H1 (cell line): ENCODE measurements around the gene PPP2R2D. TPM values are rescaled to one million over a fixed set of nuclear protein-coding genes. Genes with fewer than 3 reads are reported as not detected.

Experiments
- CTBP2 ChIP-seq: IDR thresholded peaks from 2 replicates; pipeline ENCODE4 v1.7.0; 2011; ENCODE audit warnings: borderline replicate concordance, mild to moderate bottlenecking, moderate library complexity, mixed read lengths, low read length; ENCODE audit not compliant: insufficient read depth, insufficient read length
- E2F6 ChIP-seq: IDR thresholded peaks from 2 replicates; pipeline ENCODE4 v1.6.1; 2012; ENCODE audit warnings: inconsistent platforms
- FOSL1 ChIP-seq: IDR thresholded peaks from 2 replicates; pipeline ENCODE4 v1.6.1; 2011; ENCODE audit warnings: mild to moderate bottlenecking, low read depth, low read length, moderate library complexity; ENCODE audit not compliant: insufficient read depth
- GTF2F1 ChIP-seq: IDR thresholded peaks from 2 replicates; pipeline ENCODE4 v1.6.1; 2012; ENCODE audit warnings: low read depth, low read length, improper control_type of control experiment, borderline replicate concordance
- POLR2A ChIP-seq, 2 experiments: IDR thresholded peaks; 1 replicate in 1 of 2; 2 replicates in 1 of 2; pipeline ENCODE4 v1.6.1; 2011; ENCODE audit warnings: low read depth in 2 of 2, low read length in 2 of 2, mild to moderate bottlenecking in 2 of 2; ENCODE audit errors: control extremely low read depth in 1 of 2
- SP2 ChIP-seq: IDR thresholded peaks from 2 replicates; pipeline ENCODE4 v1.6.1; 2012; ENCODE audit warnings: mild to moderate bottlenecking, low read length, inconsistent platforms
- polyA plus RNA-seq, 7 experiments: library from polyadenylated mRNA; depleted of rRNA in 3 of 7; stranded (reverse) in 5 of 7; unstranded in 2 of 7; fragments of >200 nt in 5 of 7; fragments of 200-250 nt in 2 of 7; gene quantifications; 1 replicate in 5 of 7; 2 replicates in 1 of 7; 4 replicates in 1 of 7; pipeline versions ENCODE4 v1.2.1 to v1.2.3, GENCODE V29; 2011 to 2013; ENCODE audit warnings: missing spikeins in 2 of 7, mixed read lengths in 2 of 7
- total RNA-seq: library from RNA; stranded (reverse); fragmentation: NEBNext Ultra II Directional; extraction: Animal tissue kit (Norgen Biotek cat#: 25700); gene quantifications from 2 replicates; pipeline ENCODE4 v1.2.1, GENCODE V29; 2021

The PPP2R2D gene
- total and polyA plus RNA-seq, 2 of the 8 experiments (the other 6 are each of a cell fraction or from before 2014, with no cell fraction given): 25.4 to 32.8 TPM

- TF ChIP-seq FOSL1 (no peak), SP2 (no peak), POLR2A (IDR thresholded peaks at IDR 0.05; ENCODE audit: control extremely low read depth in 1 of 2, low read depth in 2 of 2, low read length in 2 of 2) (no peak), GTF2F1 (no peak), CTBP2 (no peak), E2F6 (no peak)
Measured at GRCh38 chr10:131891929-131892805, 8.6 kb upstream of the PPP2R2D start (continued).
